HepG2 (cell line): Measurements from ENCODE around the gene DGAT2. TPM values are rescaled to one million over a fixed set of nuclear protein-coding genes. Genes with fewer than 3 reads are reported as not detected.

ENCODE experiments used
- EEA1 ChIP-seq: sonication (generic); formaldehyde crosslinking; IDR thresholded peaks from 2 replicates; pipeline ENCODE4 v1.5.1; 2020; ENCODE audit warnings: mild to moderate bottlenecking, missing genetic modification reagents, borderline replicate concordance
- FOSL2 ChIP-seq: sonication (generic); formaldehyde crosslinking; IDR thresholded peaks from 2 replicates; pipeline ENCODE4 v1.4.0; 2020; ENCODE audit warnings: missing genetic modification reagents
- GATAD2A ChIP-seq: IDR thresholded peaks from 2 replicates; pipeline ENCODE4 v1.6.1; 2016
- IRF2 ChIP-seq: IDR thresholded peaks from 2 replicates; pipeline ENCODE4 v1.6.1; 2018; ENCODE audit warnings: missing genetic modification reagents, missing compliant biosample characterization
- KDM1A ChIP-seq: IDR thresholded peaks from 2 replicates; pipeline ENCODE4 v1.6.1; 2016; ENCODE audit warnings: missing compliant biosample characterization
- MIXL1 ChIP-seq: IDR thresholded peaks from 2 replicates; pipeline ENCODE4 v1.6.1; 2016
- REPIN1 ChIP-seq: sonication (generic); formaldehyde crosslinking; IDR thresholded peaks from 2 replicates; pipeline ENCODE4 v1.8.0; 2022; ENCODE audit warnings: missing genetic modification reagents, low read depth, mild to moderate bottlenecking, borderline replicate concordance
- RFXAP ChIP-seq: sonication (generic); formaldehyde crosslinking; IDR thresholded peaks from 2 replicates; pipeline ENCODE4 v1.4.0; 2020; ENCODE audit warnings: missing genetic modification reagents, borderline replicate concordance
- RXRB ChIP-seq: IDR thresholded peaks from 2 replicates; pipeline ENCODE4 v1.6.1; 2016; ENCODE audit warnings: borderline replicate concordance, missing genetic modification reagents, missing compliant biosample characterization
- SALL1 ChIP-seq: sonication (generic); formaldehyde crosslinking; IDR thresholded peaks from 2 replicates; pipeline ENCODE4 v1.8.0; 2022; ENCODE audit warnings: mild to moderate bottlenecking, missing genetic modification reagents
- SETDB1 ChIP-seq: sonication (generic); formaldehyde crosslinking; IDR thresholded peaks from 2 replicates; pipeline ENCODE4 v1.5.1; 2020; ENCODE audit warnings: missing genetic modification reagents, mild to moderate bottlenecking, borderline replicate concordance
- SIX1 ChIP-seq: sonication (generic); formaldehyde crosslinking; IDR thresholded peaks from 2 replicates; pipeline ENCODE4 v1.4.0; 2020; ENCODE audit warnings: missing genetic modification reagents, borderline replicate concordance
- STAG1 ChIP-seq: sonication (generic); formaldehyde crosslinking; IDR thresholded peaks from 2 replicates; pipeline ENCODE4 v1.4.0; 2020; ENCODE audit warnings: missing genetic modification reagents
- XRCC5 ChIP-seq: fragments of 200-400 bp; formaldehyde crosslinking; optimal IDR thresholded peaks from 2 replicates; pipeline ENCODE3; 2017; ENCODE audit warnings: mild to moderate bottlenecking, low read length
- ZFP36 ChIP-seq: fragments of 150-350 bp; IDR thresholded peaks from 2 replicates; pipeline ENCODE4 v1.6.1; 2018; ENCODE audit warnings: borderline replicate concordance, low read length, low read depth; ENCODE audit not compliant: partially characterized antibody
- ZFP82 ChIP-seq: sonication (generic); formaldehyde crosslinking; IDR thresholded peaks from 2 replicates; pipeline ENCODE4 v1.5.1; 2020; ENCODE audit warnings: mild to moderate bottlenecking, missing genetic modification reagents, borderline replicate concordance
- ZFX ChIP-seq: sonication (generic); formaldehyde crosslinking; IDR thresholded peaks from 2 replicates; pipeline ENCODE4 v1.4.0; 2020; ENCODE audit warnings: mild to moderate bottlenecking, low read depth, missing genetic modification reagents, moderate library complexity
- ZMYM3 ChIP-seq: sonication (generic); formaldehyde crosslinking; IDR thresholded peaks from 2 replicates; pipeline ENCODE4 v1.5.1; 2020; ENCODE audit warnings: mild to moderate bottlenecking, missing genetic modification reagents
- ZNF121 ChIP-seq: sonication (generic); formaldehyde crosslinking; IDR thresholded peaks from 2 replicates; pipeline ENCODE4 v1.5.0; 2020; ENCODE audit warnings: mild to moderate bottlenecking, missing genetic modification reagents
- ZNF337 ChIP-seq: sonication (generic); formaldehyde crosslinking; IDR thresholded peaks from 2 replicates; pipeline ENCODE4 v1.5.1; 2020; ENCODE audit warnings: missing genetic modification reagents, low read depth, mild to moderate bottlenecking, borderline replicate concordance
- ZNF468 ChIP-seq: sonication (generic); formaldehyde crosslinking; IDR thresholded peaks from 2 replicates; pipeline ENCODE4 v1.8.0; 2022; ENCODE audit warnings: mild to moderate bottlenecking, moderate library complexity, missing genetic modification reagents
- ZNF501 ChIP-seq: sonication (generic); formaldehyde crosslinking; IDR thresholded peaks from 2 replicates; pipeline ENCODE4 v1.5.1; 2020; ENCODE audit warnings: mild to moderate bottlenecking, moderate library complexity, missing genetic modification reagents
- ZNF607 ChIP-seq: sonication (generic); formaldehyde crosslinking; IDR thresholded peaks from 2 replicates; pipeline ENCODE4 v1.5.1; 2020; ENCODE audit warnings: missing genetic modification reagents, mild to moderate bottlenecking, borderline replicate concordance
- ZNF614 ChIP-seq: IDR thresholded peaks from 2 replicates; pipeline ENCODE4 v1.6.1; 2018; ENCODE audit warnings: missing biosample characterization, missing genetic modification reagents, inconsistent platforms, borderline replicate concordance
- polyA plus RNA-seq, 8 experiments: library from polyadenylated mRNA; depleted of rRNA in 3 of 8; stranded (reverse) in 7 of 8; unstranded in 1 of 8; fragments of >200 nt; fragmentation: Illumina TruSeq in 4 of 8; extraction: Trizol in 4 of 8; gene quantifications; 2 replicates each; pipeline versions ENCODE4 v1.2.1 to v1.2.3, GENCODE V29; 2011 to 2016; ENCODE audit warnings: low read depth in 4 of 8, missing spikeins in 1 of 8, mixed read lengths in 1 of 8; ENCODE audit not compliant: insufficient read depth in 1 of 8
- total RNA-seq, 5 experiments: library from RNA; depleted of rRNA; stranded (reverse); fragments of >200 nt; fragmentation: Illumina TruSeq; extraction: Trizol; gene quantifications; 2 replicates each; pipeline ENCODE4 v1.2.3, GENCODE V29; 2016; ENCODE audit warnings: low read depth in 1 of 5
- TF ChIP-seq, protein P1 (sequence below): sonication (generic); formaldehyde crosslinking; IDR thresholded peaks from 2 replicates; pipeline ENCODE4 v1.8.0; 2022; ENCODE audit warnings: missing genetic modification reagents, mild to moderate bottlenecking, borderline replicate concordance
- TF ChIP-seq, protein P2 (sequence below): IDR thresholded peaks from 2 replicates; pipeline ENCODE4 v1.6.1; 2018; ENCODE audit warnings: missing genetic modification reagents, mild to moderate bottlenecking, missing compliant biosample characterization
- TF ChIP-seq, protein P3 (sequence below): IDR thresholded peaks from 2 replicates; pipeline ENCODE4 v1.6.1; 2016; ENCODE audit warnings: low read depth

DGAT2 gene
- total and polyA plus RNA-seq, 2 of the 13 experiments (the other 11 are each of a cell fraction or from before 2014, with no cell fraction given) = 39.0 to 65.6 TPM

DNA sequence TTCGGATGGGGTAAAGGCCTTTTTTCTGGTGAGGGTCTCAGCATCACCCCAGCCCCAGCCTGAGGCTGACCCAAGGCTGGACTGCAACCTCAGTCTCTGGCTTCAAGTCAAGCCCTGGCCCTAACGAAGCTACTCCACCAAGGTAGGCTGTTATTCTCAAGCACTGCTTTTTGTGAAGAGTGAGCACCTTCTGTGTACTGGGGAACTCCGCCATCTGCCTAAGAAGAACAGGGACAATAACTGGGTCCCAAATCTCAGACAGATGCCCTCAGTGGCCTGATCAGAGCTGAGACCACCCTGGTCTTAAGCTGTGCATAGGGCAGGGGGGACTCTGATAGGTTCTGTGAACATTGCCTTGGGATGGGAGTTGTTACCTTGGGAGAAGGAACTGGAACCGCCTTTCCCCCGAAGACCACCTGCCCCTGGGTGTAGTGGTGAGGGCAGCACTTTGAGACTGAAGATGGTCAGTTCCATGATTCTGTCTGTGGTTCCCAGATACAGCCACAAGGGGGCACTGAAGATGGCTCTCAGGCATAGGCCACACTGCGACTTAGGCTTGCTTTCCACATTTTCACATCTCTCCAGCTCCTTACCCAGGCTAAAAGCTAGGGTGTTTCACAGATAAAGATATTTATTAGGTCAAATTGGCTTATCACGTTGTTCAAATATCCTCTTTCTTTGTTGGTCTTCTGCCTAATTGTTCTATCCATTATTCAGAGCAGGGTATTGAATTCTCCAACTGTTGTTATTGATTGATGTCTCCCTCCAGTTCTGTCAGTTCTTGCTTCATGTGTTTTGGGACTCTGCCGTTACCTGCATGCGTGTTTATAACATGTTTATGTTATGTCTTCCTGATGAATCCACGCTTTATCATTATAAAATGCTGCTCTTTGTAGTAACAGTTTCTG is 34.6 kb downstream of the DGAT2 start (continued):
- TF ChIP-seq RFXAP = 0 out of 2 replicates have a peak, but pooled peaks have one; percentile 53
- no peak for TF ChIP-seq EEA1 (CRISPR knock-in tag)
- no peak for TF ChIP-seq ZNF121
- peak; percentile 59; the same call in 1 of the 2 replicates for TF ChIP-seq MIXL1
- TF ChIP-seq ZMYM3 = peak; percentile 25; the same call in 1 of the 2 replicates
- no peak for TF ChIP-seq KDM1A (CRISPR knock-in tag)
- TF ChIP-seq FOSL2 = peak; percentile 29; the same call in 1 of the 2 replicates
- TF ChIP-seq RXRB = peak; percentile 62
- peak; percentile 50 for TF ChIP-seq SALL1 (CRISPR knock-in tag)
- no peak for TF ChIP-seq ZNF337 (CRISPR knock-in tag)
- TF ChIP-seq, protein P1, sequence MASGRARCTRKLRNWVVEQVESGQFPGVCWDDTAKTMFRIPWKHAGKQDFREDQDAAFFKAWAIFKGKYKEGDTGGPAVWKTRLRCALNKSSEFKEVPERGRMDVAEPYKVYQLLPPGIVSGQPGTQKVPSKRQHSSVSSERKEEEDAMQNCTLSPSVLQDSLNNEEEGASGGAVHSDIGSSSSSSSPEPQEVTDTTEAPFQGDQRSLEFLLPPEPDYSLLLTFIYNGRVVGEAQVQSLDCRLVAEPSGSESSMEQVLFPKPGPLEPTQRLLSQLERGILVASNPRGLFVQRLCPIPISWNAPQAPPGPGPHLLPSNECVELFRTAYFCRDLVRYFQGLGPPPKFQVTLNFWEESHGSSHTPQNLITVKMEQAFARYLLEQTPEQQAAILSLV (CRISPR knock-in tag) = no peak
- TF ChIP-seq ZNF501 (CRISPR knock-in tag) = 0 out of 2 replicates have a peak, but pooled peaks have one; percentile 45
- TF ChIP-seq XRCC5 = peak; percentile 90
- TF ChIP-seq ZNF614 (CRISPR knock-in tag) = peak; percentile 63; the same call in 1 of the 2 replicates
- TF ChIP-seq, protein P2, sequence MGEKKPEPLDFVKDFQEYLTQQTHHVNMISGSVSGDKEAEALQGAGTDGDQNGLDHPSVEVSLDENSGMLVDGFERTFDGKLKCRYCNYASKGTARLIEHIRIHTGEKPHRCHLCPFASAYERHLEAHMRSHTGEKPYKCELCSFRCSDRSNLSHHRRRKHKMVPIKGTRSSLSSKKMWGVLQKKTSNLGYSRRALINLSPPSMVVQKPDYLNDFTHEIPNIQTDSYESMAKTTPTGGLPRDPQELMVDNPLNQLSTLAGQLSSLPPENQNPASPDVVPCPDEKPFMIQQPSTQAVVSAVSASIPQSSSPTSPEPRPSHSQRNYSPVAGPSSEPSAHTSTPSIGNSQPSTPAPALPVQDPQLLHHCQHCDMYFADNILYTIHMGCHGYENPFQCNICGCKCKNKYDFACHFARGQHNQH (CRISPR knock-in tag) = peak; percentile 29; the same call in 1 of the 2 replicates
- 0 out of 2 replicates have a peak, but pooled peaks have one; percentile 20 for TF ChIP-seq ZFP82 (CRISPR knock-in tag)
- TF ChIP-seq SETDB1 (CRISPR knock-in tag) = peak; percentile 70; the same call in 1 of the 2 replicates
- TF ChIP-seq ZNF468 (CRISPR knock-in tag) = no peak
- 0 out of 2 replicates have a peak, but pooled peaks have one; percentile 32 for TF ChIP-seq REPIN1 (CRISPR knock-in tag)
- peak; percentile 82 for TF ChIP-seq ZNF607
- TF ChIP-seq, protein P3, sequence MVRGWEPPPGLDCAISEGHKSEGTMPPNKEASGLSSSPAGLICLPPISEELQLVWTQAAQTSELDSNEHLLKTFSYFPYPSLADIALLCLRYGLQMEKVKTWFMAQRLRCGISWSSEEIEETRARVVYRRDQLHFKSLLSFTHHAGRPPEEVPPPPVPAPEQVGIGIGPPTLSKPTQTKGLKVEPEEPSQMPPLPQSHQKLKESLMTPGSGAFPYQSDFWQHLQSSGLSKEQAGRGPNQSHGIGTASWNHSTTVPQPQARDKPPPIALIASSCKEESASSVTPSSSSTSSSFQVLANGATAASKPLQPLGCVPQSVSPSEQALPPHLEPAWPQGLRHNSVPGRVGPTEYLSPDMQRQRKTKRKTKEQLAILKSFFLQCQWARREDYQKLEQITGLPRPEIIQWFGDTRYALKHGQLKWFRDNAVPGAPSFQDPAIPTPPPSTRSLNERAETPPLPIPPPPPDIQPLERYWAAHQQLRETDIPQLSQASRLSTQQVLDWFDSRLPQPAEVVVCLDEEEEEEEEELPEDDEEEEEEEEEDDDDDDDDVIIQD (CRISPR knock-in tag) = 0 out of 2 replicates have a peak, but pooled peaks have one; percentile 33
- peak; percentile 94 for TF ChIP-seq STAG1
- TF ChIP-seq GATAD2A = 0 out of 2 replicates have a peak, but pooled peaks have one; percentile 14
- TF ChIP-seq IRF2 (CRISPR knock-in tag) = 0 out of 2 replicates have a peak, but pooled peaks have one; percentile 54
- TF ChIP-seq ZFX (CRISPR knock-in tag) = peak; percentile 42; the same call in 1 of the 2 replicates
- TF ChIP-seq ZFP36 = no peak
- TF ChIP-seq SIX1 = 0 out of 2 replicates have a peak, but pooled peaks have one; percentile 41
